Panc1 (cell line): ENCODE data around the gene ETNPPL. TPM values are rescaled to one million over a fixed set of nuclear protein-coding genes. Genes with fewer than 3 reads are reported as not detected.

Experiments used
- ATAC-seq: fragments of 200-7000 bp; cut with Tn5 transposase; 2 replicates; pipeline ENCODE4 v1.9.1; 2020; ENCODE audit warnings: mild to moderate bottlenecking, moderate library complexity
- BruUV-seq: library from RNA; stranded (reverse); fragments of 400-500 nt; replicated peaks from 2 replicates; lab custom pipeline; 2021; lab: Mats Ljungman, UMichigan
- CTCF ChIA-PET: fragments of 300-600 bp; sonication (Branson Sonifier 250); formaldehyde crosslinking; loops from one replicate; lab custom pipeline; 2022; ENCODE audit warnings: antibody characterized with exemption; lab: Charles Lee
- POLR2A ChIA-PET: fragments of 300-600 bp; sonication (Branson Sonifier 250); formaldehyde crosslinking; loops from one replicate; lab custom pipeline; 2022; ENCODE audit warnings: antibody characterized with exemption; lab: Charles Lee
- DNase-seq: peaks from one replicate; pipeline ENCODE4 v3.0.0-alpha.2; 2010; ENCODE audit warnings: low read depth, low spot score
- H3K27ac ChIP-seq: 2 replicates; pipeline ENCODE4 v1.5.1; 2011; ENCODE audit warnings: mild to moderate bottlenecking, low read length, inconsistent platforms
- H3K27me3 ChIP-seq: fragments of 200-500 bp; sonication (Bioruptor generic); 2 replicates; pipeline ENCODE4 v1.6.0; 2014; ENCODE audit warnings: low read length, inconsistent platforms; ENCODE audit not compliant: control insufficient read depth, insufficient read depth
- H3K36me3 ChIP-seq: fragments of 200-500 bp; sonication (Bioruptor generic); 2 replicates; pipeline ENCODE4 v1.5.1; 2014; ENCODE audit warnings: inconsistent platforms, mild to moderate bottlenecking, low read length, moderate library complexity; ENCODE audit not compliant: control insufficient read depth, insufficient read depth
- H3K4me1 ChIP-seq: 2 replicates; pipeline ENCODE4 v1.5.1; 2011; ENCODE audit warnings: inconsistent platforms, mild to moderate bottlenecking, low read length, moderate library complexity; ENCODE audit not compliant: control insufficient read depth, insufficient read depth
- H3K4me3 ChIP-seq, 2 experiments: 2 replicates each; pipeline ENCODE4 v1.5.1; 2011 to 2012; ENCODE audit warnings: low read depth in 2 of 2, low read length in 2 of 2, mild to moderate bottlenecking in 2 of 2, inconsistent platforms in 1 of 2, moderate library complexity in 1 of 2
- H3K9me3 ChIP-seq: fragments of 200-500 bp; sonication (Bioruptor generic); 2 replicates; pipeline ENCODE4 v1.5.1; 2014; ENCODE audit warnings: low read depth, mild to moderate bottlenecking, inconsistent platforms, low read length, moderate library complexity; ENCODE audit not compliant: control insufficient read depth, insufficient read depth
- POLR2AphosphoS5 ChIP-seq: IDR thresholded peaks from 2 replicates; pipeline ENCODE4 v1.6.1; 2012; ENCODE audit warnings: mild to moderate bottlenecking, low read depth, low read length, moderate library complexity
- SIN3A ChIP-seq: IDR thresholded peaks from 2 replicates; pipeline ENCODE4 v1.6.1; 2012; ENCODE audit warnings: low read depth, mild to moderate bottlenecking, low read length, moderate library complexity, borderline replicate concordance; ENCODE audit not compliant: insufficient read depth
- TCF7L2 ChIP-seq: IDR thresholded peaks from 2 replicates; pipeline ENCODE4 v1.6.1; 2011; ENCODE audit warnings: mild to moderate bottlenecking, low read depth, low read length, inconsistent platforms
- in situ Hi-C: cut with HindIII; loops from 2 replicates; pipeline ENCODE4 v1.10.0; 2016; ENCODE audit warnings: low sequenced_read_pairs, low pct_unique_long_range_greater_than_20kb
- intact Hi-C: fragments of 100-400 bp; cut with micrococcal nuclease; formaldehyde crosslinking; loops from one replicate; pipeline ENCODE4 v1.10.0; 2022; ENCODE audit not compliant: unreplicated experiment
- total RNA-seq: library from RNA; stranded (reverse); gene quantifications from one replicate; pipeline ENCODE4 v1.2.1, GENCODE V29; 2021; ENCODE audit not compliant: unreplicated experiment
- TF ChIP-seq, protein P1 (sequence below), 2 experiments: IDR thresholded peaks; 2 replicates each; pipeline ENCODE4 v1.6.1; 2011 to 2012; ENCODE audit warnings: low read depth in 2 of 2, control low read depth in 1 of 2, low read length in 1 of 2, mild to moderate bottlenecking in 1 of 2, moderate library complexity in 1 of 2; ENCODE audit not compliant: insufficient read depth in 1 of 2
- TF ChIP-seq, protein P2 (sequence below): fragments of 450-650 bp; IDR thresholded peaks from 2 replicates; pipeline ENCODE4 v1.5.1; 2017; ENCODE audit warnings: mild to moderate bottlenecking

ETNPPL gene
- total RNA-seq, 1 experiment from 2014 or later: not detected

DNA sequence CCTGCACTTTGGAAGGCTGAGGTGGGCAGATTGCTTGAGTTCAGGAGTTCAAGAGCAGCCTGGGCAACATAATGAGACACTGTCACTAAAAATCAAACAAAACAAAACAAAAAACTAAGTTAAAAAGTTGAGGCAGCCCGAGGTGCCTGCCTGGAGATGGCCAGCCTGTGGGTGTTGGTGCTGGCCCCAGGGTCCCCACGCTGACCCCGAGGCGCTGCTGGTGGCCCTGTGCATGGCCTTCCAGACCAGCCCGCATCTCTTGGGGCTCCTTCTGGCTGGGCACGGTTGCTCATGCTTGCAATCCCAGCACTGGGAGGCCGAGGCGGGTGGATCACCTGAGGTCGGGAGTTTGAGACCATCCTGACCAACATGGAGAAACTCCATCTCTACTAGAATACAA lies 4.4 kb downstream of the ETNPPL start:
- Histone ChIP-seq H3K27me3 (peaks cover 14% of the 10 kb centered on the region), H3K4me3 (no peak overlapping the region), H3K4me1 (no peaks in the 10 kb centered on the region), H3K27ac (no peak overlapping the region), H3K36me3 (no peaks in the 10 kb centered on the region), H3K9me3 (no peaks in the 10 kb centered on the region)
- ChIA-PET POLR2A (no interaction called here), CTCF (no interaction called here)
- intact Hi-C loops: no loop called here
- TF ChIP-seq POLR2AphosphoS5: no peak
- TF ChIP-seq, protein P1, sequence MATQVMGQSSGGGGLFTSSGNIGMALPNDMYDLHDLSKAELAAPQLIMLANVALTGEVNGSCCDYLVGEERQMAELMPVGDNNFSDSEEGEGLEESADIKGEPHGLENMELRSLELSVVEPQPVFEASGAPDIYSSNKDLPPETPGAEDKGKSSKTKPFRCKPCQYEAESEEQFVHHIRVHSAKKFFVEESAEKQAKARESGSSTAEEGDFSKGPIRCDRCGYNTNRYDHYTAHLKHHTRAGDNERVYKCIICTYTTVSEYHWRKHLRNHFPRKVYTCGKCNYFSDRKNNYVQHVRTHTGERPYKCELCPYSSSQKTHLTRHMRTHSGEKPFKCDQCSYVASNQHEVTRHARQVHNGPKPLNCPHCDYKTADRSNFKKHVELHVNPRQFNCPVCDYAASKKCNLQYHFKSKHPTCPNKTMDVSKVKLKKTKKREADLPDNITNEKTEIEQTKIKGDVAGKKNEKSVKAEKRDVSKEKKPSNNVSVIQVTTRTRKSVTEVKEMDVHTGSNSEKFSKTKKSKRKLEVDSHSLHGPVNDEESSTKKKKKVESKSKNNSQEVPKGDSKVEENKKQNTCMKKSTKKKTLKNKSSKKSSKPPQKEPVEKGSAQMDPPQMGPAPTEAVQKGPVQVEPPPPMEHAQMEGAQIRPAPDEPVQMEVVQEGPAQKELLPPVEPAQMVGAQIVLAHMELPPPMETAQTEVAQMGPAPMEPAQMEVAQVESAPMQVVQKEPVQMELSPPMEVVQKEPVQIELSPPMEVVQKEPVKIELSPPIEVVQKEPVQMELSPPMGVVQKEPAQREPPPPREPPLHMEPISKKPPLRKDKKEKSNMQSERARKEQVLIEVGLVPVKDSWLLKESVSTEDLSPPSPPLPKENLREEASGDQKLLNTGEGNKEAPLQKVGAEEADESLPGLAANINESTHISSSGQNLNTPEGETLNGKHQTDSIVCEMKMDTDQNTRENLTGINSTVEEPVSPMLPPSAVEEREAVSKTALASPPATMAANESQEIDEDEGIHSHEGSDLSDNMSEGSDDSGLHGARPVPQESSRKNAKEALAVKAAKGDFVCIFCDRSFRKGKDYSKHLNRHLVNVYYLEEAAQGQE (IDR thresholded peaks at IDR 0.05; ENCODE audit: insufficient read depth in 1 of 2, low read depth in 2 of 2, low read length in 1 of 2): no peak
- TF ChIP-seq, protein P2, sequence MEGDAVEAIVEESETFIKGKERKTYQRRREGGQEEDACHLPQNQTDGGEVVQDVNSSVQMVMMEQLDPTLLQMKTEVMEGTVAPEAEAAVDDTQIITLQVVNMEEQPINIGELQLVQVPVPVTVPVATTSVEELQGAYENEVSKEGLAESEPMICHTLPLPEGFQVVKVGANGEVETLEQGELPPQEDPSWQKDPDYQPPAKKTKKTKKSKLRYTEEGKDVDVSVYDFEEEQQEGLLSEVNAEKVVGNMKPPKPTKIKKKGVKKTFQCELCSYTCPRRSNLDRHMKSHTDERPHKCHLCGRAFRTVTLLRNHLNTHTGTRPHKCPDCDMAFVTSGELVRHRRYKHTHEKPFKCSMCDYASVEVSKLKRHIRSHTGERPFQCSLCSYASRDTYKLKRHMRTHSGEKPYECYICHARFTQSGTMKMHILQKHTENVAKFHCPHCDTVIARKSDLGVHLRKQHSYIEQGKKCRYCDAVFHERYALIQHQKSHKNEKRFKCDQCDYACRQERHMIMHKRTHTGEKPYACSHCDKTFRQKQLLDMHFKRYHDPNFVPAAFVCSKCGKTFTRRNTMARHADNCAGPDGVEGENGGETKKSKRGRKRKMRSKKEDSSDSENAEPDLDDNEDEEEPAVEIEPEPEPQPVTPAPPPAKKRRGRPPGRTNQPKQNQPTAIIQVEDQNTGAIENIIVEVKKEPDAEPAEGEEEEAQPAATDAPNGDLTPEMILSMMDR: no peak
- no peak for TF ChIP-seq TCF7L2
- no peak for TF ChIP-seq SIN3A
- BruUV-seq: no TSS peak
- DNase-seq: no peak
- in situ Hi-C loops: no loop called here
- ATAC-seq: no peak

DNA sequence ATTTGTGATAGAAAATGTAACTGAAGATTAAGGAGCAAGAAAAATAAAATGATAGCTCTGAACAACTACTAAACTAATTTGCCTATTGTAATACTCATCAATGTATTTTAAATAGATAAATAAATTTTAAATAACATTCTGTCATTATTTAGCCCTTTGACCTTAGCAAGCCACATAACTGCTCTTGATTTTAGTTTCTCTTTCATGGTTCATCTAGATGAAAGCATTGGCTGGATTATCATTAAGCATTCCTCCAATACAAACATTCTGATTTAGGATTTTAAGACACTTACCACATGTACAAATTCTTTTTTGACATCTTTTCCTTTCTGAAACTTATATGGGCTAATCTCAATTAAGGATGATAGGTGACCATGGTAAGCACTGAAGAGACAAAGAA lies 8.5 kb downstream of the ETNPPL start:
- POLR2A ChIA-PET: no interaction called here
- in situ Hi-C loops (no loop called here), intact Hi-C loops (no loop called here)
- BruUV-seq: no TSS peak
- H3K36me3 ChIP-seq: no peaks in the 10 kb centered on the region
- H3K9me3 ChIP-seq: no peaks in the 10 kb centered on the region
- TF ChIP-seq, protein P2: no peak
- TF ChIP-seq SIN3A: no peak
- TF ChIP-seq POLR2AphosphoS5: no peak
- TF ChIP-seq, protein P1 (IDR thresholded peaks at IDR 0.05; ENCODE audit: insufficient read depth in 1 of 2, low read depth in 2 of 2, low read length in 1 of 2): no peak
- TF ChIP-seq TCF7L2: no peak
- H3K27me3 ChIP-seq: no peaks in the 10 kb centered on the region
- ATAC-seq: no peak
- H3K4me1 ChIP-seq: no peaks in the 10 kb centered on the region
- DNase-seq: no peak
- CTCF ChIA-PET: no interaction called here
- no peak overlapping the region for H3K4me3 ChIP-seq
- no peak overlapping the region for H3K27ac ChIP-seq
